Bronchus fibroblast of lung (primary cell): ENCODE measurements around the gene TPRG1. TPM values are rescaled to one million over a fixed set of nuclear protein-coding genes. Genes with fewer than 3 reads are reported as not detected.

Source experiments
- total RNA-seq: library from RNA; depleted of rRNA; stranded (reverse); fragments of >200 nt; gene quantifications from 2 replicates; pipeline ENCODE4 v1.2.3, GENCODE V29; 2015

Gene TPRG1
- 0.17 TPM in 1 of 2 replicates, not detected in the other for total RNA-seq

DNA sequence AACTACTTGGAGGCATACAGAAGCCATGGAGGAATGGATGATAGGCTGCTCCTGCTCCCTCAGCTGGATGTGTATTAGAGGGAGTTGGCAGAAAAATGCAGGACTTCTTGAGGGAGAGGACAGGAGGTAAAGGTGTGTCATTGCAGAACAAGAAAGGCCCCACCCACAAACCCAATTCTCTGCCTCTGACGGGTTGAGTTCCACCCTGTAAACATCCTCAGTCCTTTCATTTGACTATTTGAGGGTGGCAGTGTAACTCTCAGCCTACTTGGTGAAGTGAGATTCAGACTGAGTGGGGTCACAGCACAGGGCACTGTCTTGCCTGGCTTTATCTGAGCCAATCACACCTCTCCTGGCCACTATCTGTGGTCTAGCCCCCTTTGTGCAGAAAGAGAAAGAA is at the start of gene TPRG1:
Gene TPRG1, plus strand, starts transcription at position 265 of the 400 bp plus-strand sequence. CDS start 35,414 bp downstream, outside the sequence.

